Psoas muscle (tissue), 8 donors: ENCODE results near the gene CDC42BPA. TPM values are rescaled to one million over a fixed set of nuclear protein-coding genes. Genes with fewer than 3 reads are reported as not detected.
A peak's percentile ranks its signal among the peaks of the same experiment; 100 is the strongest.

Source experiments
- ATAC-seq, 4 donors: fragments of 200-7000 bp; cut with Tn5 transposase; one replicate each; pipeline ENCODE4 v1.9.1; 2020; ENCODE audit warnings: moderate library complexity in 3 of 4, mild to moderate bottlenecking in 2 of 4
- DNase-seq, 2 donors: peaks; one replicate each; pipeline ENCODE4 v3.0.0-alpha.2; 2020
- H3K27ac ChIP-seq: fragments of 200-600 bp; one replicate; pipeline ENCODE4 v1.8.0; 2022
- H3K27me3 ChIP-seq, 3 donors: fragments of 200-600 bp in 1 of 3; one replicate each; pipeline versions ENCODE4 v1.6.1 to v1.8.0; 2013 to 2022; ENCODE audit warnings: low read length in 2 of 3, mild to moderate bottlenecking in 2 of 3, moderate library complexity in 1 of 3; ENCODE audit not compliant: insufficient read depth in 3 of 3
- H3K36me3 ChIP-seq, 2 donors: fragments of 200-600 bp in 1 of 2; one replicate each; pipeline versions ENCODE4 v1.6.1 to v1.8.0; 2013 to 2022; ENCODE audit warnings: low read depth in 1 of 2, mild to moderate bottlenecking in 1 of 2, moderate library complexity in 1 of 2; ENCODE audit not compliant: insufficient read depth in 1 of 2
- H3K4me1 ChIP-seq: fragments of 200-600 bp; one replicate; pipeline ENCODE4 v1.8.0; 2022
- H3K4me3 ChIP-seq: fragments of 200-600 bp; one replicate; pipeline ENCODE4 v1.8.0; 2022; ENCODE audit warnings: mild to moderate bottlenecking
- H3K9me3 ChIP-seq: fragments of 200-600 bp; one replicate; pipeline ENCODE4 v1.8.0; 2022
- WGBS, 3 donors: extraction: QIAGEN DNeasy Blood & Tissue Kit; methylation state at CpG; one replicate each; pipeline versions ENCODE4 v1.1.6 to v1.1.7; 2013; 5-methylcytosine and 5-hydroxymethylcytosine counted together
- intact Hi-C, 2 donors: fragments of 100-400 bp; cut with DNase I; formaldehyde crosslinking; loops; one replicate each; pipeline versions ENCODE4 v1.11.0 to v1.14.2; 2022
- polyA plus RNA-seq, 3 donors: library from polyadenylated mRNA; stranded (reverse); fragments of 200-250 nt; gene quantifications; one replicate each; pipeline ENCODE4 v1.2.3, GENCODE V29; 2013
- total RNA-seq, 4 donors: library from RNA; stranded (reverse); fragmentation: NEBNext Ultra II Directional in 2 of 4; extraction: Animal tissue kit (Norgen Biotek cat#: 25700) in 2 of 4; gene quantifications; one replicate each; pipeline versions ENCODE4 v1.2.1 to v1.2.4, GENCODE V29; 2021 to 2023
- TF ChIP-seq, protein P1 (sequence below): fragments of 200-600 bp; IDR thresholded peaks from one replicate; pipeline ENCODE4 v1.8.0; 2022; ENCODE audit warnings: antibody characterized with exemption
- donor health status: healthy with polysubstance abuse.
- donor health status: DM: no; HTN: no; CAD: no; lungs with moderate emphysema.
- donor health status: Bipolar disorder and iron deficiency.
- donor health status: healthy.
- donor health status: DM: yes; HTN: yes; CAD: no.
- donor health status: DM: no; HTN: no; CAD: no.
- donor health status: DM: no; HTN: no; CAD: no.
- donor health status: DM: yes; HTN: yes; CAD: no.

CDC42BPA gene
- total and polyA plus RNA-seq, 7 donors = 5.3 to 23.0 (median 15.7) TPM

DNA sequence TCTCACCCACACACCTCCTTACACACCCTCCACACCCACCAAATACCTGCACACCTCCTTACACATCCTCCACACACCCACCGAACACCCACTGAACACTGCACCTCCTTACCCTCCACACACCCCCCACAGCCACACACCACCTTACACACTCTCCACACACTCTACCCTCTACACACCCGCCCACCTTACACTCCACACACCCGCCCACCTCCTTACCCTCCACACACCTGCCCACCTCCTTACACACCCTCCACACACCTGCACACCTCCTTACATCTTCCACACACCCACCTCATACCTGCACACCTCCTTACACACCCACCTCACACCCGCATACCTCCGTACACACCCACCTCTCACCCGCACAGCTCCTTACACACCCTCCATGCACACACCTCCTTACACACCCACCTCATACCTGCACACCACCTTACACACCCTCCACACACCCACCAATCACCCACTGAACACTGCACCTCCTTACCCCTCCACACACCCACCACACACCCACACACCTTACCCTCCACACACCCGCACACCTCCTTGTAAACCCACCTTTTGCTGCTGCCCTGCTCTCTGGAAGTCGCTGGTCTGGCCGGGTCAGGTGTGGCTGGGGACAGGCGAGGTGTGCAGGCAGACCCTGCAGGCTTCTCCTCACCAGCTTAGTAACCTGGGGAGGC is 339.7 kb downstream of the CDC42BPA start:
- no peak for DNase-seq

DNA sequence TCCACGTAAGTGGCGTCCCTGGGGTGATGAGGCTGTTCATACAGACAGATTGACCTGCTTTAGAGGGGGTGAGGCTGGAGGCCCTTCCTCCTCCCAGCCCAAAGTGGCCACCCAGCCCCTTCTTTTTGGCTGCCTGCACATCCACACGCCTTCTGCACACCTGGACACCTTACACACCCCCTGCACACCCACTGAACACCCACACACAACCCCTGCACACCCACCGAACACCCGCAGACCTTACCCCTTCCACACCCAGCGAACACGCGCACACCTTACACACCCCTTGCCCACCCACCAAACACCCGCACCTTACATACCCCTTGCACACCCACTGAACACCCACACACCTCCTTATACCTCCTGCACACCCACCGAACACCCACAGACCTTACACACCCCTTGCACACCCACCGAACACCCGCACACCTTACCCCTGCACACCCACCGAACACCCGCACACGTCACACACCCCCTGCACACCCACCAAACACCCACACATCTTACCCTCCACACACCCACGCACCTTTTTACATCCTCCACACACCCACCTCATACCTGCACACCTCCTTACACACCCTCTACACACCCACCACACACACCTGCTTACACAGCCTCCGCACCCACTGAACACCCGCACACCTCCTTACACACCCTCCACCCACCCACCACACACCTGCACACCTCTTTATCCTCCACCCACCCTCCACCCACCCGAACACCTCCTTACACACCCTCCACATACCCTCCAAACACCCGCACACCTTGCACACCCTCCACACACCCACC is 340.5 kb downstream of the CDC42BPA start:
- peaks cover 0 to 32% of the 10 kb centered on the region in 2 donors for H3K36me3 ChIP-seq
- peak overlapping the region; percentile 74 for H3K27ac ChIP-seq
- no peak overlapping the region for H3K4me3 ChIP-seq
- intact Hi-C loops = no loop called here
- TF ChIP-seq, protein P1, sequence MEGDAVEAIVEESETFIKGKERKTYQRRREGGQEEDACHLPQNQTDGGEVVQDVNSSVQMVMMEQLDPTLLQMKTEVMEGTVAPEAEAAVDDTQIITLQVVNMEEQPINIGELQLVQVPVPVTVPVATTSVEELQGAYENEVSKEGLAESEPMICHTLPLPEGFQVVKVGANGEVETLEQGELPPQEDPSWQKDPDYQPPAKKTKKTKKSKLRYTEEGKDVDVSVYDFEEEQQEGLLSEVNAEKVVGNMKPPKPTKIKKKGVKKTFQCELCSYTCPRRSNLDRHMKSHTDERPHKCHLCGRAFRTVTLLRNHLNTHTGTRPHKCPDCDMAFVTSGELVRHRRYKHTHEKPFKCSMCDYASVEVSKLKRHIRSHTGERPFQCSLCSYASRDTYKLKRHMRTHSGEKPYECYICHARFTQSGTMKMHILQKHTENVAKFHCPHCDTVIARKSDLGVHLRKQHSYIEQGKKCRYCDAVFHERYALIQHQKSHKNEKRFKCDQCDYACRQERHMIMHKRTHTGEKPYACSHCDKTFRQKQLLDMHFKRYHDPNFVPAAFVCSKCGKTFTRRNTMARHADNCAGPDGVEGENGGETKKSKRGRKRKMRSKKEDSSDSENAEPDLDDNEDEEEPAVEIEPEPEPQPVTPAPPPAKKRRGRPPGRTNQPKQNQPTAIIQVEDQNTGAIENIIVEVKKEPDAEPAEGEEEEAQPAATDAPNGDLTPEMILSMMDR = no peak
- DNase-seq = no peak
- H3K4me1 ChIP-seq = peaks cover 82% of the 10 kb centered on the region
- 82 to 87% (median 82%) methylated on average over 20 of the region's 20 CpGs for WGBS, 3 donors
- no peaks in the 10 kb centered on the region for H3K9me3 ChIP-seq
- ATAC-seq = no peak
- no peaks in the 10 kb centered on the region for H3K27me3 ChIP-seq

More for the DNA sequence above, 339.7 kb downstream of the CDC42BPA start:
- Histone ChIP-seq H3K27ac (peak overlapping the region; percentile 85), H3K9me3 (no peaks in the 10 kb centered on the region), H3K4me3 (peak overlapping the region; percentile 12), H3K4me1 (peaks cover 82% of the 10 kb centered on the region), H3K27me3 (no peaks in the 10 kb centered on the region), H3K36me3 (peaks cover 0 to 39% of the 10 kb centered on the region in 2 donors)
- intact Hi-C loops = no loop called here
- TF ChIP-seq, protein P1 = no peak
- 60 to 86% (median 80%) methylated on average over 5 to 10 of the region's 10 CpGs for WGBS, 3 donors
- no peak for ATAC-seq

DNA sequence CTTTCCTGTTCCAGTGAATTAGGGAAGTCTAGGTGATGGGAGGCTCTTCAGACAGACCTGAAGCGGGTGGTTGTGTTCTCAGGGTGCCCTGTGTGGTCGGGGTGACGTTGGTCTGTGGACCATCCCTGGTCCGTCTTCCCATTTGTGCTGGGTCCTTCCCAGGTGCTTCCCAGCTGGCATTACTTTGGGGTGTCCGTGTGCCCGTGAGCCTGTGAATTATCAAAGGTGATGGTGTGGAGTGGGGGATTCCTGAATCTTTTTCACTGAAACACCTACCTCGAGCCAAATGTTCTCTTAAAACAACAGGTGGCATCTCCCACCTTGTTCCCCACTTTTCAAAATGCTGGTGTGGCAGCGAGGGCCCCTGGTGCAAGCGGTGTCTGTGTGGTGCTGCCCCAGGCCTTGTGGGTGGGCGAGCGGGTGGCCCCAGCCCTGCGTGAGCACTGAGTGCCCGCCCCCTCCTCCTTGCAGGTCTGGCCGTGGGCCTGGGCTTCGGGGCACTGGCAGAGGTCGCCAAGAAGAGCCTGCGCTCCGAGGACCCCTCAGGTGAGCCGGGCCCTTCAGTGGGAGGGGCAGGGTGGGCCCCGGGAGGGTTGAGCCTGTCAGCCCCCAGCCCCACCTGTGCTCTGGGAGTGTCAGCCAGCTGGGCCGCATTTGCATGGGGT is 341.2 kb downstream of the CDC42BPA start:
- Histone ChIP-seq H3K4me1 (peaks cover 80% of the 10 kb centered on the region), H3K36me3 (peaks cover 0 to 24% of the 10 kb centered on the region in 2 donors), H3K27ac (peak overlapping the region; percentile 74), H3K9me3 (no peaks in the 10 kb centered on the region), H3K27me3 (no peaks in the 10 kb centered on the region), H3K4me3 (no peak overlapping the region)
- DNase-seq (peak in 1 of 2 donors; percentile 64), ATAC-seq (no peak)
- TF ChIP-seq, protein P1 = no peak
- WGBS, 3 donors = 66 to 69% (median 67%) methylated on average over 19 to 21 of the region's 21 CpGs
- intact Hi-C loops = no loop called here

DNA sequence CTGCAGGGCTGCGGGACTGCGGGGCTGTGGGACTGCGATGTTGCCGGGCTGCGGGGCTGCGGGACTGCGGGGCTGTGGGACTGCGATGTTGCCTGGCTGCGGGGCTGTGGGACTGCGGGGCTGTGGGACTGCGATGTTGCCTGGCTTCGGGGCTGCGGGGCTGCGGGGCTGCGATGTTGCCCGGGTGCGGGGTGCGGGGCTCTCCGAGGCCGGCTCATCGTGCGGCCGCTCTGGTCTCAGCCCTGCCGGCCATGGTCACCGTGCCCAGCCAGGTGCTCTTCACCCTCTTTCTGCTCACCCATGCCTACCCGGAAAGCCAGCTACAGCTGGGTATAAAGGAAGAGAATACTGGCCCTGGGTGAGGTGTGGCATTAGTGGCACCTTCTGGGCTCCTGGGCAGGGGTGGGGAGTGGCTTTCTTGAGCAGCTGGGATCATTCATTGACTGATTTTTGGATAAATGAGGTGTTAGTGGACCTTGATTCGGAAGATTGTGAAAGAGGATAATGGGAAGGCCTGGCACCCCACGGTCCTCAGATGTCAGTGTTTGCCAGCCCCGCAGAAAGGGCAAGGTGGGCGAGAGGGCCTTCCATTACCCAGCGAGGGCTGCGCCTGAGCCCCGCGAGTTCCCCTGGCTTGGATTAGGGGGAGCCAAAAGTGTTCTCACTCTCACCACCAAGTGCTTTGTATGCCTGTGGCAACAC is 341.9 kb downstream of the CDC42BPA start:
- peak overlapping the region; percentile 74 for H3K27ac ChIP-seq
- H3K27me3 ChIP-seq = no peaks in the 10 kb centered on the region
- peaks cover 78% of the 10 kb centered on the region for H3K4me1 ChIP-seq
- no peak for DNase-seq
- ATAC-seq = no peak
- intact Hi-C loops = no loop called here
- peaks cover 6% of the 10 kb centered on the region for H3K9me3 ChIP-seq
- TF ChIP-seq, protein P1 = no peak
- H3K4me3 ChIP-seq = peak overlapping the region; percentile 2
- H3K36me3 ChIP-seq = peaks cover 0 to 19% of the 10 kb centered on the region in 2 donors
- 71 to 78% (median 74%) methylated on average over 30 to 34 of the region's 34 CpGs for WGBS, 3 donors
